HG03432 (cell line): ENCODE measurements around the gene DNAJB11.

Experiments used
- ATAC-seq: cut with Tn5 transposase; IDR thresholded peaks from one replicate; pipeline ENCODE4 v1.9.1; 2021; ENCODE audit warnings: mild to moderate bottlenecking, moderate library complexity; ENCODE audit not compliant: unreplicated experiment

The DNAJB11 gene

DNA sequence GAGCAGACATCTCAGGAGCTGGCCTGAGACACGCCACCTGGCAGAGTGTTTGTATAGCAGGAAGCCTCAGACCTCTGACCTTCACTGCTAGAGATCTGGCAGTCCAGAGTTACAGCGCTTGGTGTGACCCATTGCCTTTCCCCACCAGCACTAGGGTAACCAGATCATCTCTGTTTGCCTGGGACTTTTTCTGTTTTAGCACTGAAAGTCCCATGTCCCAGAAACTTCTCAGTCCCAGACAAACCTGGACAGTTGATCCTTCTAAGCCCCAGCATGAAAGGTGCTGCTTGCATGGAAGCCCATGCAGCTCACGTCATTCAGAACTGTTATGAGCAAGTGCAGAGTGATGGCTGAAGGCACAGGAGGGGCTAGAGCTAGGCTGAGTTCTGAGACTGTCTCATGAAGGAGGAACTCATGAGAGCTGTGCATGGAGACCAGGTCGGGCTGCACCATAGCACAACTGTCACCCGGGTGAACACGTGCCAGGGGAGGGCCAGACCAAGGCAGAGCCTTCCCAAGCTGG lies 24.1 kb downstream of the DNAJB11 start:
- ATAC-seq: no peak

GRCh38 chr3:186596568-186597287 lies 26.2 kb downstream of the DNAJB11 start:
- no peak for ATAC-seq

- ATAC-seq: no peak
These were observed 27.7 kb downstream of the DNAJB11 start for GRCh38 chr3:186598108-186598784.

GRCh38 chr3:186598794-186599141 lies 28.2 kb downstream of the DNAJB11 start:
- no peak for ATAC-seq

DNA sequence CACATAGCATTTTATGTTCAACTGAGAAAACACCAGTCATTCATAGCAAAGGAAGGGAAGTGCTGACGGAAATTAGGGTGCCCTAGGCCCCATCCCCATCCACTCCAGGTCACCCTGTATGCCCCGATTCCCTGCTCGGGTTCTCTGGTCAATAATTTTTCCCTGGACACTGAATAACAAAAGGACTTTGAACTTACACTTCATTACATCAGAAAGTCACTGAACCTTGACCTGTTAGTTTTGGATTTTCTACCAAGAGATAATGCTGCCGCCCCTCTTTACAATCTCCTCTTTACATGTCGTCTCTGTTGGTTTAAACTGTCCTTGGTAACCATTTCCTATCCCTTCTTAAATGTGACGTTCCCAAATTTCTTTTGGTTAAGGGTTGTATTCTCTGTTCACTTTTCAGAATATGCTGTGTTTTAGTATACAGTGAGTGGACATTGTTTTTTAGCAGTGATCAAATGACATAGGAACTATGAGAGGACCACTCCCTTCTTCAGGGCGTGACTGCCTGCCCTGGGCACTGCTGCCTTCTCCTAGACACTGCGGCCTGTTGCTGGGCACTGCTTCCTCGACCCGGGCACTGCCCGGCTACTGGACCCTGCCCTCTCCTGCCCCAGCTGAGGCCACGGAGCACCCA lies 28.7 kb downstream of the DNAJB11 start:
- no peak for ATAC-seq

- ATAC-seq: no peak
These were observed 29.3 kb downstream of the DNAJB11 start for GRCh38 chr3:186599785-186600166.

DNA sequence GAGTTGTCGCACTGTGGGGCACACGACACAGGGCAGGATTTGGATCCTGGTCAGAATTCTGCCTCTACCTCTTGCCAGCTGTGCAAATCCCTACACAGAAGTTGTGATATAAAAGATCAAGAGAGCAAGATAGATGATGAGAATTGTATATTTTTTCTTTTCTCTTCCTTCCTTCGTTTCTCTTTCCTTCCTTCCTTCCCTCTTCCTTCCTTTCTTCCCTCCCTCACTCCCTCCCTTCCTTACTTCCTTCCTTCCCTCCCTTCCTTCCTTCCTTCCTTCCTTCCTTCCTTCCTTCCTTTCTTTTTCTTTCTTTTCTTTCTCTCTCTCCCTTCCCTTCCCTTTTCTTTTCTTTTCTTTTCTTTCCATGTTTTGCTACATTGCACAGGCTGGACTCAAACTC lies 30.4 kb downstream of the DNAJB11 start:
- ATAC-seq: no peak

DNA sequence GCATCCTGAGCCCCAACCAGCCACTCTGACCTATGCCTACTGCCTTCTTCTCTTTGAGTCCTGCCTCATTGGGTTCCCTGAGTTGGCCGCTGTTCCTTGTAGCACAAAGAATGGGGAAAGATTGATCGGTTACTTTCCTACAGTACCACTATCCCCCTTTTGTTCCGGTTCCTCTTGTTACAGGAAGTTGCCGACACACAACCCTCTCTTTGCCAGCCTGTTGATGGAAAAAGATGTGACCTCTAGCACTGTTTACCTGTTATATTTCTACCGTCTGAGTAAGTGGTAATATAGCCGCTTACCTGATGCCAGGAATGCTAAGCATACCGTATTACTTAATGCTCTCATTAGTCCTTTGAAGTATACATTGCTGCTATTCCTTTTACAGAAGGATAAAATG lies 32.6 kb downstream of the DNAJB11 start:
- ATAC-seq: no peak

GRCh38 chr3:186605078-186605477 lies 34.6 kb downstream of the DNAJB11 start:
- ATAC-seq: no peak

DNA sequence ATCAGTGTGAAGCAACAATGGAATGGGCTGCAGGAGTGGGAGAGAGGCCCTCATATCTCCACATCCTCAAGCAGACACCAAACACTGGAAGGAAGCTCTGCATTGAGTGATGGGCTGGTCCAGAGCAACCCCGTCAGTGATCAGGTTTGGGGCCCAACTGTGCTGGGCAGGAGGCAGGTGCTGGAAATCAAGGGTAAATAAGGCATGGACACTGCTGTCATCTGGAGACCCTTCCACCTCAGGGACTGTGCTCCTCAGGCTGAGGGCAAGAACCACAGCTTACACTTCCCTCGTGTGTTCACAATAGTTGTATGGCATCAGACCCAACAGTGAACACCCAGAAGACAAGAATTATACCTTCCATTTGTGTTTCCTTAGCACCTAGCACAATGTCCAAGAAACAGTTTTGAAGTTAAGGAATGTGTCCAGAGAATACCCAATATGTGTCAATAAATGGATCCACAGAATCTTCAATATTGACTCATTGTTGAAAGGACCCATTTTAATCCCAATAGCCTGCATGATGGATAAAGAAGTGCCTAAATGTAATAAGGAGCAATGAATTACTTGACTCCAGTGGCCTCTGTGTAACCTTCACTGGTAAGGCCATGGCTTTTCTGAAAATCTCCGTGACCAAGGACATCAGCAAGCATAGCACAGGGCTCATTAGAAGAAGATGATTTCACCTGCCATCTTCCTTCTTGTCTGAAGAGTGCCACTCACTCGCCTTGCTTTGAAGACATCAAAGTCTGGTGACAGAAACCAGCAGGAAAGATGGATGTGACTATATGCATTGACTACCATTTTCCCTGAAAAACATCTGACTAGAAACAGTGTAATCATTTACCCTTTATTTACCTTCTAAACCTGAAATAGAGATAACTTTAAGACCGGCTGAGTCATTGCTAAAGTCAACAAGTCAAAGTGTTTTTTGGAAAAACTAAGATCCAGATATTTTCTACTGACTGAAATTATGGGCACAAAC lies 35.3 kb downstream of the DNAJB11 start:
- ATAC-seq: no peak

GRCh38 chr3:186608624-186609215 lies 38.2 kb downstream of the DNAJB11 start:
- no peak for ATAC-seq

- ATAC-seq: no peak
These were observed 38.8 kb downstream of the DNAJB11 start for GRCh38 chr3:186609247-186609868.

DNA sequence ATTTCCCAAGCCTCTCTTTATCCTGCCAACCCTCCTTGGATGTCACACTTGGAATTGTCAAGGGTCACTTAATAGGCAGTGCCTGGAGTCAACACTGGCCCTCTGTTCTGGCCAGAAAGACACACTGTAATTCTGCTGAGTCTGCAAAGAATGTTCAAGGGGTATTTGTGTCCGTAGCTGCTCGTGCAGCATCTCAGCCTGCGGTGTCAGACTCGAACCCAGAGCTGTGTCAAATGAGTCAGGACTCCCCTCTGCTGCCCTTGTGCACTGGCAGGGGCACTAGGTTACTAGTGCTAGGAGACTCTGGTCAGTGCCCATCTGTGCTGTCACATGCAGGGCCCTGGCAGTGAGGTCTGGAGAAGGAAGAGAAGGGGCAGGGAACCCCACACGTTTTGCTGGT lies 41.5 kb downstream of the DNAJB11 start:
- no peak for ATAC-seq

DNA sequence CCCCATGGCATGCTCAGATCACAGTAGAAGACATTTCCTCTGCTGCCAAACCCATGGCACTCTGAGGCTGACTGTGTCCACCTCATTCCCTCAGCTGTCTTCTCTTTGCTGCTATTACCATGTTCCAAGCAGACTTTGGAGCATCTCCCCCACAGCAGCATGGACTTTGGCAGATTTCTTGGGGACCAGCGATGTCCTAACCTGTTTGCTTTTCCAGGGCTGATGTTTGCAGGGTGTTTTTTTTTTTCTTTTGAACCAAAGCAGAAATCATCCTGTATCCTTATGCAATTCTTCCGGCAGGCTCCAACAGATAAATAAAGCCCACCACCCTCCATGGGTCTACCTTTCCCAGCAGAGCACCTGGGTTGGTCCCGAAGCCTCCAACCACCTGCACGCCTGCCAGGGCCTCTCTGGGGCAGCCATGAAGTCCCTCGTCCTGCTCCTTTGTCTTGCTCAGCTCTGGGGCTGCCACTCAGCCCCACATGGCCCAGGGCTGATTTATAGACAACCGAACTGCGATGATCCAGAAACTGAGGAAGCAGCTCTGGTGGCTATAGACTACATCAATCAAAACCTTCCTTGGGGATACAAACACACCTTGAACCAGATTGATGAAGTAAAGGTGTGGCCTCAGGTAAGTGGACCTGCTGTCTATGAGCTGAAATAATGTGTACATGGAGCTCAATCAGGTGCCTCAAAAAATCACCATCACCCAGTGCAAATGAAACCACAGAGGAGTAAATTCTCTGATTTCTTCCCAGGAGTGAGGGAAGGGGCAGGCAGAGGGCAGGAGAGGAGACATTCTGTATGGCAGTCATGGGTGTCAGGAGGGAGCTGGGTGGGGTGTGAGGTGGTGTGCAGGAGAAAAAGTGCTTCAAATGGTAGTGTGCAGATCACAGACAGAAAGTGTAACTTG lies 42.5 kb downstream of the DNAJB11 start, which contains the start of gene AHSG:
TSS of gene AHSG (plus strand) at position 340 of the 916 bp plus-strand sequence. CDS start at position 422, 82 bp downstream.
- ATAC-seq: no peak

GRCh38 chr3:186613637-186614265 lies 43.2 kb downstream of the DNAJB11 start:
- no peak for ATAC-seq

GRCh38 chr3:186614266-186614596 lies 43.7 kb downstream of the DNAJB11 start:
- no peak for ATAC-seq

- ATAC-seq: no peak
These were observed 44.3 kb downstream of the DNAJB11 start for GRCh38 chr3:186614597-186615483.

DNA sequence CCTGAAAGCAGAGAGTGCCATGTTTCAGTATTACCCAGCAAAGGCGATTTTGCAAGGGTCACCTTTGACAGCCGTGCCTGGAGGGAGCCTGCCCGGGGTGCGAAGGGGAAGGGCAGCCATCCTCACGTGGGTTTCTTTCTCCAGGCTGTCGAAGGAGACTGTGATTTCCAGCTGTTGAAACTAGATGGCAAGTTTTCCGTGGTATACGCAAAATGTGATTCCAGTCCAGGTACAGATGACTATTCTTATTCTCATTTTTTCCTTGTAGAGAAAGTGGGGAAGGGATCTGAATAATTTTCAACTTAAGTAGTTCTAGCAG lies 45.7 kb downstream of the DNAJB11 start:
- no peak for ATAC-seq
